ENCODE data around the gene CETN3. TPM values are rescaled to one million over a fixed set of nuclear protein-coding genes. Genes with fewer than 3 reads are reported as not detected.

CETN3 gene
- total and polyA plus RNA-seq, 2 of the 13 experiments (the other 11 are each of a cell fraction or from before 2014, with no cell fraction given): 15.4 to 71.5 TPM

- TF ChIP-seq THAP9 (CRISPR knock-in tag; IDR thresholded peaks at IDR 0.05; ENCODE audit: borderline replicate concordance) (peak; percentile 72; the same call in 1 of the 2 replicates), ZNF468 (CRISPR knock-in tag; IDR thresholded peaks at IDR 0.05) (no peak), ZBTB44 (CRISPR knock-in tag; IDR thresholded peaks at IDR 0.05) (0 out of 2 replicates have a peak, but pooled peaks have one; percentile 51), PAF1 (CRISPR knock-in tag; IDR thresholded peaks at IDR 0.05) (no peak), GZF1 (CRISPR knock-in tag; IDR thresholded peaks at IDR 0.05) (no peak), AKAP8 (CRISPR knock-in tag; IDR thresholded peaks at IDR 0.05) (no peak), ZNF709 (CRISPR knock-in tag; IDR thresholded peaks at IDR 0.05) (peak; percentile 80; the same call in 1 of the 2 replicates), TRAFD1 (CRISPR knock-in tag; IDR thresholded peaks at IDR 0.05; ENCODE audit: borderline replicate concordance) (no peak), EED (CRISPR knock-in tag; IDR thresholded peaks at IDR 0.05) (peak; percentile 29; the same call in 1 of the 2 replicates), NFE2L2 (IDR thresholded peaks at IDR 0.05; ENCODE audit: low read length) (no peak), ZNF44 (CRISPR knock-in tag; IDR thresholded peaks at IDR 0.05) (peak; percentile 80), ZNF510 (CRISPR knock-in tag; IDR thresholded peaks at IDR 0.05; ENCODE audit: low read depth) (peak; percentile 62; the same call in 1 of the 2 replicates), ZKSCAN5 (CRISPR knock-in tag; IDR thresholded peaks at IDR 0.05) (no peak), ZNF280B (CRISPR knock-in tag; IDR thresholded peaks at IDR 0.05; ENCODE audit: borderline replicate concordance) (no peak), ZNF670 (CRISPR knock-in tag; IDR thresholded peaks at IDR 0.05; ENCODE audit: borderline replicate concordance) (no peak), ELF4 (CRISPR knock-in tag; IDR thresholded peaks at IDR 0.05; ENCODE audit: borderline replicate concordance) (peak; percentile 53; the same call in 1 of the 2 replicates), ZNF138 (CRISPR knock-in tag; IDR thresholded peaks at IDR 0.05; ENCODE audit: low read depth) (no peak), JUND (CRISPR knock-in tag; IDR thresholded peaks at IDR 0.05) (0 out of 2 replicates have a peak, but pooled peaks have one; percentile 26), CHD2 (IDR thresholded peaks at IDR 0.05; ENCODE audit: low read depth, low read length) (peak; percentile 87), SIX1 (CRISPR knock-in tag; IDR thresholded peaks at IDR 0.05; ENCODE audit: borderline replicate concordance) (no peak)
These were observed at the start of gene CETN3 (continued) for GRCh38 chr5:90409318-90410177.

Data from HepG2 (cell line).